Peyer's patch (tissue), 4 donors: ENCODE results near the gene IARS1.

ENCODE experiments used
- POLR2A ChIP-seq, 2 donors: fragments of 450-650 bp; IDR thresholded peaks; one replicate each; pipeline ENCODE4 v1.5.1; 2017; ENCODE audit warnings: antibody characterized with exemption in 2 of 2, mild to moderate bottlenecking in 2 of 2, moderate library complexity in 2 of 2
- TF ChIP-seq, protein P1 (sequence below), 6 experiments: fragments of 450-650 bp in 4 of 6; fragments of 200-600 bp in 2 of 6; sonication (generic) in 1 of 6; IDR thresholded peaks; one replicate each; pipeline ENCODE4 v1.5.1; 2017 to 2019; ENCODE audit warnings: antibody characterized with exemption in 6 of 6, mild to moderate bottlenecking in 3 of 6, moderate library complexity in 1 of 6

DNA sequence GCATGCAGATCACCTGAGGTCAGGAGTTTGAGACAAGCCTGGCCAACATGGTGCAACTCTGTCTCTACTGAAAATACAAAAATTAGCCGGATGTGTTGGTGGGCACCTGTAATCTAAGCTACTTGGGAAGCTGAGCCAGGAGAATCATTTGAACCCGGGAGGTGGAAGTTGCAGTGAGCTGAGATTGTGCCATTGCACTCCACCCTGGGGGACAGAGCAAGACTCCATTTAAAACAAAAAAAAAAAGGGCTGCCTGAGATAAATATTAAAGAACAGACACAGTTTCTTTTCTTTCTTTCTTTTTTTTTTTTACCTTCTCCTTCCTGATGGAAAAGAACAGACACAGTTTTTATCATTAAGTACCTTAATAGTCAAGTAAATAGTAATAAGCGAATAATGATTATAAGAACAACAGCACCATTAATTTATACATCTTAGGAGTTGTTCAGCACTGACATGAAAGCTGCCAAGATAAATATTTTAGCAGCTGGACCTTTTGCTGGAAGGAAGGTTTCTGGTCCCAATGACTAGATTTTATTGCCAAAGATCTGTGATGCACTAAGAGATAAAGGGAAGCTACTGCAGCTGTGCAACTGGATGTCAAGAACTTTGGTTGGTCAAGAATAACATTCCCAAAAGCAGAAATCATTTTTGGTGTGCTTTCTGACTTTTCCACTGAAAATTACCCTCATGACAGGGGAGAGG, 39.2 kb upstream of the IARS1 start:
- TF ChIP-seq POLR2A (IDR thresholded peaks at IDR 0.05) = no peak
- TF ChIP-seq, protein P1, sequence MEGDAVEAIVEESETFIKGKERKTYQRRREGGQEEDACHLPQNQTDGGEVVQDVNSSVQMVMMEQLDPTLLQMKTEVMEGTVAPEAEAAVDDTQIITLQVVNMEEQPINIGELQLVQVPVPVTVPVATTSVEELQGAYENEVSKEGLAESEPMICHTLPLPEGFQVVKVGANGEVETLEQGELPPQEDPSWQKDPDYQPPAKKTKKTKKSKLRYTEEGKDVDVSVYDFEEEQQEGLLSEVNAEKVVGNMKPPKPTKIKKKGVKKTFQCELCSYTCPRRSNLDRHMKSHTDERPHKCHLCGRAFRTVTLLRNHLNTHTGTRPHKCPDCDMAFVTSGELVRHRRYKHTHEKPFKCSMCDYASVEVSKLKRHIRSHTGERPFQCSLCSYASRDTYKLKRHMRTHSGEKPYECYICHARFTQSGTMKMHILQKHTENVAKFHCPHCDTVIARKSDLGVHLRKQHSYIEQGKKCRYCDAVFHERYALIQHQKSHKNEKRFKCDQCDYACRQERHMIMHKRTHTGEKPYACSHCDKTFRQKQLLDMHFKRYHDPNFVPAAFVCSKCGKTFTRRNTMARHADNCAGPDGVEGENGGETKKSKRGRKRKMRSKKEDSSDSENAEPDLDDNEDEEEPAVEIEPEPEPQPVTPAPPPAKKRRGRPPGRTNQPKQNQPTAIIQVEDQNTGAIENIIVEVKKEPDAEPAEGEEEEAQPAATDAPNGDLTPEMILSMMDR (IDR thresholded peaks at IDR 0.05) = no peak
